ENCODE measurements around the gene LAT.

DNA sequence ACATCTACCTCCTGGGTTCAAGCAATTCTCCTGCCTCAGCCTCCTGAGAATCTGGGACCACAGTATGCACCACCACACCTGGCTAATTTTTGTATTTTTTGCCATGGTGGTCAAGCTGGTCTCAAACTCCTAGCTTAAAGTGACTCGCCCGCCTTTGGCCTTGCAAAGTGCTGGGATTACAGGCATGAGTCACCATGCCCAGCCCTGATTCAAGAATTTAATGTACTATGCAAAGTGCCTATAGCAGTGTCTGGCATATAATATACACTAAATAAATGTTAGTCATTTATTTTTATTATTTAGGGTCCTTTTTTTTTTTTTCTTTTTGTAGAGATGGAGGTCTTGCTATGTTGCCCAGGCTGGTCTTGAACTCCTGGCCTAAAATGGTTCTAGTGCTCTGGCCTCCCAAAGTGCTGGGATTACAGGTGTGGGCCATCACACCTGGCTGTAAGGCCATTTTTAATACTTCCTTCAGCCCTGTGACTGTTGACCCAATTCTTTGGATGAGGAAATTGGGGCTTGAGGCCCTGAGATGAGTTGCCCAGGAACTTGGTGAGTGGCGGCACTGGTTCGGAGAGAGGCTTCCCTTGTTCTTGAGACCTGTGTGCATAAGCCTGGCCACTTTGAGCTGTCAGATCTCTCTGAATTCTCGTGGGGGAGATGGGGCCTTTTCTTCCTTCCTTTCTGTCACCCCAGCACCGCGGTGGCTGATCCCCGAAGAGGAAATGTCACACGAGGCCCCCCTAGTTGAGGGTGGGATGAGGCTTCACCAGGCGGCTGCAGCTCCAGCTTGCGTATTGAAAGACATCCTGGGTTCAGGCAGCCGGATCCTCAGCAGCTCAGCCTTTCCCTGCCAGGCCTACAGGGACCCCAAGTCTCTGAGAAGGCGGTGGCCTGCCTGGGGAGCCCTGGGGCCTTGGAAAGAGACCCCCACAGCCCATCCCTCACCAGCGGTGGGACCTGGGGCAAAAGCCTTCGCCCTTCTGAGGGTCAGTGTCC is 38.7 kb downstream of the LAT start:
- TF ChIP-seq, protein P1, sequence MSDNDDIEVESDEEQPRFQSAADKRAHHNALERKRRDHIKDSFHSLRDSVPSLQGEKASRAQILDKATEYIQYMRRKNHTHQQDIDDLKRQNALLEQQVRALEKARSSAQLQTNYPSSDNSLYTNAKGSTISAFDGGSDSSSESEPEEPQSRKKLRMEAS (IDR thresholded peaks at IDR 0.05; ENCODE audit: low read depth), result no peak
- TF ChIP-seq RFX5 (IDR thresholded peaks at IDR 0.05; ENCODE audit: low read length) (no peak), CHD2 (IDR thresholded peaks at IDR 0.05; ENCODE audit: low read length, partially characterized antibody) (no peak), RXRA (IDR thresholded peaks at IDR 0.05; ENCODE audit: borderline replicate concordance, low read depth) (no peak), TEAD4 (IDR thresholded peaks at IDR 0.05; ENCODE audit: borderline replicate concordance, insufficient read depth) (no peak), SIN3A (IDR thresholded peaks at IDR 0.05; ENCODE audit: borderline replicate concordance, low read depth, low read length) (no peak), POLR2AphosphoS5 (IDR thresholded peaks at IDR 0.05; ENCODE audit: low read depth, low read length) (no peak), YY1 (IDR thresholded peaks at IDR 0.05; ENCODE audit: low read depth) (no peak), TAF1 (IDR thresholded peaks at IDR 0.05; ENCODE audit: borderline replicate concordance, low read depth, low read length) (no peak)
- TF ChIP-seq, protein P2, sequence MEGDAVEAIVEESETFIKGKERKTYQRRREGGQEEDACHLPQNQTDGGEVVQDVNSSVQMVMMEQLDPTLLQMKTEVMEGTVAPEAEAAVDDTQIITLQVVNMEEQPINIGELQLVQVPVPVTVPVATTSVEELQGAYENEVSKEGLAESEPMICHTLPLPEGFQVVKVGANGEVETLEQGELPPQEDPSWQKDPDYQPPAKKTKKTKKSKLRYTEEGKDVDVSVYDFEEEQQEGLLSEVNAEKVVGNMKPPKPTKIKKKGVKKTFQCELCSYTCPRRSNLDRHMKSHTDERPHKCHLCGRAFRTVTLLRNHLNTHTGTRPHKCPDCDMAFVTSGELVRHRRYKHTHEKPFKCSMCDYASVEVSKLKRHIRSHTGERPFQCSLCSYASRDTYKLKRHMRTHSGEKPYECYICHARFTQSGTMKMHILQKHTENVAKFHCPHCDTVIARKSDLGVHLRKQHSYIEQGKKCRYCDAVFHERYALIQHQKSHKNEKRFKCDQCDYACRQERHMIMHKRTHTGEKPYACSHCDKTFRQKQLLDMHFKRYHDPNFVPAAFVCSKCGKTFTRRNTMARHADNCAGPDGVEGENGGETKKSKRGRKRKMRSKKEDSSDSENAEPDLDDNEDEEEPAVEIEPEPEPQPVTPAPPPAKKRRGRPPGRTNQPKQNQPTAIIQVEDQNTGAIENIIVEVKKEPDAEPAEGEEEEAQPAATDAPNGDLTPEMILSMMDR (IDR thresholded peaks at IDR 0.05), result no peak
- TF ChIP-seq, protein P3, sequence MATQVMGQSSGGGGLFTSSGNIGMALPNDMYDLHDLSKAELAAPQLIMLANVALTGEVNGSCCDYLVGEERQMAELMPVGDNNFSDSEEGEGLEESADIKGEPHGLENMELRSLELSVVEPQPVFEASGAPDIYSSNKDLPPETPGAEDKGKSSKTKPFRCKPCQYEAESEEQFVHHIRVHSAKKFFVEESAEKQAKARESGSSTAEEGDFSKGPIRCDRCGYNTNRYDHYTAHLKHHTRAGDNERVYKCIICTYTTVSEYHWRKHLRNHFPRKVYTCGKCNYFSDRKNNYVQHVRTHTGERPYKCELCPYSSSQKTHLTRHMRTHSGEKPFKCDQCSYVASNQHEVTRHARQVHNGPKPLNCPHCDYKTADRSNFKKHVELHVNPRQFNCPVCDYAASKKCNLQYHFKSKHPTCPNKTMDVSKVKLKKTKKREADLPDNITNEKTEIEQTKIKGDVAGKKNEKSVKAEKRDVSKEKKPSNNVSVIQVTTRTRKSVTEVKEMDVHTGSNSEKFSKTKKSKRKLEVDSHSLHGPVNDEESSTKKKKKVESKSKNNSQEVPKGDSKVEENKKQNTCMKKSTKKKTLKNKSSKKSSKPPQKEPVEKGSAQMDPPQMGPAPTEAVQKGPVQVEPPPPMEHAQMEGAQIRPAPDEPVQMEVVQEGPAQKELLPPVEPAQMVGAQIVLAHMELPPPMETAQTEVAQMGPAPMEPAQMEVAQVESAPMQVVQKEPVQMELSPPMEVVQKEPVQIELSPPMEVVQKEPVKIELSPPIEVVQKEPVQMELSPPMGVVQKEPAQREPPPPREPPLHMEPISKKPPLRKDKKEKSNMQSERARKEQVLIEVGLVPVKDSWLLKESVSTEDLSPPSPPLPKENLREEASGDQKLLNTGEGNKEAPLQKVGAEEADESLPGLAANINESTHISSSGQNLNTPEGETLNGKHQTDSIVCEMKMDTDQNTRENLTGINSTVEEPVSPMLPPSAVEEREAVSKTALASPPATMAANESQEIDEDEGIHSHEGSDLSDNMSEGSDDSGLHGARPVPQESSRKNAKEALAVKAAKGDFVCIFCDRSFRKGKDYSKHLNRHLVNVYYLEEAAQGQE (IDR thresholded peaks at IDR 0.05; ENCODE audit: low read depth, low read length), result no peak
- TF ChIP-seq, protein P4, sequence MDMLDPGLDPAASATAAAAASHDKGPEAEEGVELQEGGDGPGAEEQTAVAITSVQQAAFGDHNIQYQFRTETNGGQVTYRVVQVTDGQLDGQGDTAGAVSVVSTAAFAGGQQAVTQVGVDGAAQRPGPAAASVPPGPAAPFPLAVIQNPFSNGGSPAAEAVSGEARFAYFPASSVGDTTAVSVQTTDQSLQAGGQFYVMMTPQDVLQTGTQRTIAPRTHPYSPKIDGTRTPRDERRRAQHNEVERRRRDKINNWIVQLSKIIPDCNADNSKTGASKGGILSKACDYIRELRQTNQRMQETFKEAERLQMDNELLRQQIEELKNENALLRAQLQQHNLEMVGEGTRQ (IDR thresholded peaks at IDR 0.05; ENCODE audit: borderline replicate concordance, low read depth, low read length), result no peak
- TF ChIP-seq, protein P5, sequence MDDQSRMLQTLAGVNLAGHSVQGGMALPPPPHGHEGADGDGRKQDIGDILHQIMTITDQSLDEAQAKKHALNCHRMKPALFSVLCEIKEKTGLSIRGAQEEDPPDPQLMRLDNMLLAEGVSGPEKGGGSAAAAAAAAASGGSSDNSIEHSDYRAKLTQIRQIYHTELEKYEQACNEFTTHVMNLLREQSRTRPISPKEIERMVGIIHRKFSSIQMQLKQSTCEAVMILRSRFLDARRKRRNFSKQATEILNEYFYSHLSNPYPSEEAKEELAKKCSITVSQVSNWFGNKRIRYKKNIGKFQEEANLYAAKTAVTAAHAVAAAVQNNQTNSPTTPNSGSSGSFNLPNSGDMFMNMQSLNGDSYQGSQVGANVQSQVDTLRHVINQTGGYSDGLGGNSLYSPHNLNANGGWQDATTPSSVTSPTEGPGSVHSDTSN (IDR thresholded peaks at IDR 0.05), result no peak
